Hepatocyte (in vitro differentiated cells): ENCODE measurements around the gene LCP1.

ENCODE experiments used
- CTCF ChIP-seq: fragments of 200-600 bp; sonication (generic); IDR thresholded peaks from 2 replicates; pipeline ENCODE4 v1.5.1; 2016; ENCODE audit warnings: antibody characterized with exemption, mild to moderate bottlenecking; ENCODE audit not compliant: poor library complexity
- EZH2 ChIP-seq: fragments of 200-600 bp; sonication (generic); IDR thresholded peaks from 2 replicates; pipeline ENCODE4 v1.6.1; 2016; ENCODE audit warnings: antibody characterized with exemption, mild to moderate bottlenecking, borderline replicate concordance
- EZH2phosphoT487 ChIP-seq: fragments of 200-600 bp; sonication (generic); IDR thresholded peaks from one replicate; pipeline ENCODE4 v1.6.1; 2018; ENCODE audit warnings: antibody characterized with exemption, mild to moderate bottlenecking, low read depth, moderate library complexity; ENCODE audit not compliant: unreplicated experiment, severe bottlenecking

GRCh38 chr13:46116653-46117502, 65.1 kb downstream of the LCP1 start:
- TF ChIP-seq CTCF (no peak), EZH2phosphoT487 (no peak), EZH2 (no peak)
